Epidermal melanocyte (primary cell): Measurements from ENCODE around the gene TYSND1.
"Not testable (repeated sequence)": the region's sequence is repeated elsewhere in the genome, so short reads cannot be mapped to it uniquely, and the experiment has no call there.

Experiments
- DNase-seq: peaks from one replicate; pipeline ENCODE4 v3.0.0; 2011; ENCODE audit warnings: low spot score; ENCODE audit not compliant: insufficient read length

Gene TYSND1

GRCh38 chr10:70135684-70136083 is 10.8 kb downstream of the TYSND1 start:
- no peak for DNase-seq

GRCh38 chr10:70135046-70135445 is 11.5 kb downstream of the TYSND1 start:
- no peak for DNase-seq

- peak; percentile 78 for DNase-seq
Measured at GRCh38 chr10:70132098-70133029, 14.1 kb downstream of the TYSND1 start, which contains the start of gene AIFM2. TSS of gene AIFM2 (minus strand) at chr10:70132825. CDS start at chr10:70124084, 8,741 bp downstream.

DNA sequence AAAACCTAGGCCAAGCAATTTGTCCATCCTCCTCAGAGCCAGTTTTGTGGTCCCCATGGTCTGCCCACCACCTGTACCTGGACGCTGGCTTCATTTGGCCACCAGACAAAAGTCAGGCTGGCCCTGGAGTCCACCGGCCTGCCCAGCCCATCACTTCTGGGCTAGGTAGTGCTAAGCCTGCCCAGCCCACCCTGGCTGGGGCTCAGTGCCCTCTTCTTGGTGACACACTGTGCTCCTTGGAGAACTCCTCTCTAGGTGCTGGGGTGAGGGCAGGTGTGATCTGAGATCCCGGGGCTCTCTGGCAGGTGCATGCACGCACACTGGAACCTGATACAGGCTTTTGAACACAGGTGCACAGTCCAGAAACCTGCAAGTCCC is 15.0 kb downstream of the TYSND1 start:
- no peak for DNase-seq

DNA sequence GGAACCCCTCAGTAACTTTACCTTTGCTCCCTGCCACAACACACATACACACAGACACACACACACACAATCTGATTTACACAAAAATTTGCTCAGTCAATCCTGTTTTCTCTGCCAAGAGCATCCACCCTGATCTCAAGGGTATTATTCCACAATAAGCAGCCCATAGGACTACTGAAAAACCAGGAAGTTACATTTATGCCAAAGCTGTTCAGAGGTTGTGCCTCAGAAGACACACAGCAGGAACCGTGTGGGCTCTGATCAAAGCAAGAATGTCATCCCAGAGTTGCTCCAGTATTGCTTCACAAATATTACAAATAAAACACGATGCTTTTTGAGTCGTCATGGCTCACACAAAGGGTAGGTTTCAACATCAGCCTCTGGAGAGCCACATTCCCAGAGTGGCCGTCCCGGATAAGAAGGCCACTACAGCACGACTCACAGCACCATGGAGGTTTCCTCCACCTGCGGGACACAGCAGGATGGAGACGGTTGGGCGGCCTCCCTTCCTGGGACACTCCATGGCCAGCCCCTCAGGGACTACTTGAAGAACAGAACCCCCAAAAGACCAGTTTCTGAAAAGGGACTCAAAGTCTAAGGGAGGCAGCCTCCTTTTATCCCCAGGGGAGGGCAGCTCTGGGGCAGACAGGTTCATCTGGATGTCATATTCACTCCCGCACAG is 15.5 kb downstream of the TYSND1 start:
- no peak for DNase-seq

GRCh38 chr10:70126700-70127395 is 19.7 kb downstream of the TYSND1 start:
- DNase-seq = no peak

GRCh38 chr10:70125918-70126552 is 20.5 kb downstream of the TYSND1 start:
- DNase-seq = no peak

- DNase-seq = no peak
Measured at GRCh38 chr10:70124918-70125317, 21.6 kb downstream of the TYSND1 start.

DNA sequence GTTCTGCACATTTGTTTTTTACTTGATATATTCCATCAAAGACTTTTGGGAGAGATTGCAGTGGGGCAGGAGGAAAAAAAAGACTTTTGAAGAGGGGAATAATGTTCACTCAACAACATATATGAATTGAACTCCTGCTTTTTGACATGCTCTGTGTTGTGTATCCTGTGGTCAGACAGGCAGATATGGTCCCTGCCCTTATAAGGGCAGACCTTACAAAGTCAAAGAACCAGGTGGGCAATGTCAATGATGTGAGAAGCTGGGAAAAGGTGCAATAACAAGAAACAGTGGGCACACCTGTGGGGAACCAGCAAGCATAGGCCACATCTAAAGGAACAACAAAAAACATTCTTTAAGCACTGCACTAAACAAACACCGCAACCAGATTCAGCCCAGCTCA is 22.1 kb downstream of the TYSND1 start:
- no peak for DNase-seq

DNA sequence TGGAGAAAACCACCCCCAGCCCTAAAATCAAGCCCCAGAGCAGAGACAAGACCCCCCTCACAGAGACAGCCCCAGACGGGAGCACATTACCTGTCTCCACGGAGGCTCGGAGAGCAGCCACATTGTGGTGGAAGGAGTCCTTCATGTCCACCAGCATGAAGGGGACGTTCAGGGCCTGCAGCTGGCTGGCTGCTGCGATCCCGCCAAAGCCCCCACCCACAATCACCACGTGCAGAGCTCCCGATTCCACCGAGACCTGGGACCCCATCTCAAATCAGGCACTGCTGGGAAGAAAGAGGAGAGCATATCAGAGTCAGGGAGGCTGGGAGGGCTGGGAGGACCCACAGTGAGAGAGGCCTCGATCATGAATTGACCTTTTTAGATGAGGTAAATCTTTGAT is 22.7 kb downstream of the TYSND1 start:
- no peak for DNase-seq

DNA sequence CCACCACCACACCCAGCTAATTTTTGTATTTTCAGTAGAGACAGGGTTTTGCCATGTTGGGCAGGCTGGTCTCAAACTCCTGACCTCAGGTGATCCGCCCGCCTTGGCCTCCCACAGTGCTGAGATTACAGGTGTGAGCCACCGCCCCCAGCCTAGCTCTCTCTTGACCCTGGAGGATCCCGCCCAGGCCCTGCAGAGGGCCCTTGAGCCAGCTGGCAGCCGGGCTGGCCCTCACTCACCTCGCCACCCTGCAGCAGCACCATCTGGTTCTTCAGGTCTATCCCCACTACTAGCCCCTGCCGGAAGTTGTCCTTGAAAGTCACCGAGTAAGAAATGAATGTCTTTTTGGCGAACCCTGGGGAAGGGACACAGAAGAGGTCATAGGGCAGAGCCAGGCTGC is 23.3 kb downstream of the TYSND1 start:
- DNase-seq = not testable (repeated sequence)

DNA sequence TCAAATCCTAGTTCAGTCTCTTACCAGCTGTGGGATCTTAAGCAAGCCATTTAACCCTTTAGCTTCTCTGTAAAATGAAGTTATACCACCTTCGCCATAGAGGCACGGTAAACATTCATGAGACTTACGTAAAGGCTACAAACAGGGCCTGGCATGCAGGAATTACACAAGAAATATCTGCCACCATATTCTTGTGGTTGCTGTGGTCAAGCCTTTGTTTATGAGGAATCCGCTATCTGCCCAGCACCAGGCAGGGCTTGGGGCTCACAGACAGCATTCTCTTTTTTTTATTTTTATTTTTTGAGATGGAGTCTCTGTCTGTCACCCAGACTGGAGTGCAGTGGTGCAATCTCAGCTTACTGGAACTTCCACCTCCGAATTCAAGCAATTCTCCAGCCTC is 23.8 kb downstream of the TYSND1 start:
- no peak for DNase-seq

GRCh38 chr10:70121281-70121949 is 25.1 kb downstream of the TYSND1 start:
- DNase-seq = no peak

DNA sequence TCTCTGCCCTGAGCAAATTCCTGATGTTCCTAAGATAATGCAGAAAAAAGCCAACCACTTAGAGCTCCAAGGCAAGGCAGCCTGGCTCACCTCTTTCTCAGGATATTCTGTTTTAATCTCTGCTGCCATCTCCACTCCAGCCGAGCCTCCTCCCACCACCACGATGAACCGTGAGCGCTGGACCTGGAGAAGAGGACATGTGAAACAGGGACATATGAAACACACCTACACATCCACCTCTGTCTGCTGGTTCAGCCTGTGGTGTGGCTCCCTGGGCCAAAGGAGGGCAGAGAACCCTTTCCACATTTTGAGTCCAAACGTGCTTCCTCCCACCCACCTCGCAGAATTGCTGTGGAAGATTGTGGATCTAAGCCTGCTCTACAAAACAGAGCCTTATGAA is 26.1 kb downstream of the TYSND1 start:
- no peak for DNase-seq

GRCh38 chr10:70119623-70120022 is 26.9 kb downstream of the TYSND1 start:
- no peak for DNase-seq

DNA sequence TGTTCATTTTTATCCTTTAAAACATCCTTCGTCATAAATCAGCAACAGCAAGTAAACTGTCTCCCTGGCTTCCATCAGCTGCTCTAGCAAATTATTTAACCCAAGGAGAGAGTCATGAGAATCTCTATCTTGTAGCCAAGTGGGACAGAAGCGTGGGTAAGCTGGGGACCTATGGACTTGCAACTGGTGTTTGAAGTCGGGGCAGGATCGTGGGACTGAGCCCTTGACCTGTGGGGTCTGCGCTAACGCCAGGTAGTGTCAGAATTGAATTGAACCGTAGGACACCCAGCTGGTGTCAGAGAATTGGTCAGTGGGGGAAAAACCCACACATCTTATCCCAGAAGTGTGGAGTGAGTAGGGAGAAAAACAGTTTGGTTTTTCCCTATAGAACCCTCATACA is 27.3 kb downstream of the TYSND1 start:
- no peak for DNase-seq

- no peak for DNase-seq
Measured at GRCh38 chr10:70118196-70118595, 28.3 kb downstream of the TYSND1 start.

- DNase-seq = no peak
Measured at GRCh38 chr10:70117646-70118045, 28.9 kb downstream of the TYSND1 start.

DNA sequence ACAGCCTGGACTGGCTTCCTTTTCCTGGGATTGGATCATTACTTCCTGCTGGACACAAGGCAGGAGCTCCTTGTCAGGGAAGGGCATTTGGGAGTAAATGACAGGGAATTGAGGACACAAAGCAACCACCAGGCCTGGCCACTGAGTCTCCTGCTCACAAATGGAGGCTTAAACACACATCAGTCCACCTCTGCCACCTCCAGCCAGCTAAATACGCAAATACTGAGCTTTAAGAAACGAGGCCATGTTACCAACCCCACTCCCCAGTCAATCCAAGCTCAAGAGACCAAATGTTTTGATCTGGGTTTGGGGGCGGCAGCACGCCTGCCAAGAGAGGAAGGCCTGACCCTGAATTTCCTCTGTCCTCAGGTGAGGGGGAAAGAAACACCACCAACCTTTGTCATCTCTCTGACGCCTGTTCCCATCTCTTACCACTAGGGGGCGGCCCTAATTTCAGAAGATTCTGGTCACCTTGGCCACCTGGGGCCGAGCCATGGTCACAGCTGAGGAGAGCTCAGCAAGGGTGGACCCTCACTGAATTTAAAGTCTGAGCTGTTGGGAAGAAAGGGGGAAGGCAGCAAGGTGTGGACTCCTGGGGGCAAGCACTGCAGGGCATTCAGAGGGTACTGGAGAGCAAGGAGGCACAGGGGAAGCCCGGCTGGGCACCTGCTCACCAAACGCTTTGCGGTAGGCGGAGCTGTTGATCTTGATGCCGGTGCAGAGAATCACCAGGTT is 30.4 kb downstream of the TYSND1 start:
- no peak for DNase-seq

DNA sequence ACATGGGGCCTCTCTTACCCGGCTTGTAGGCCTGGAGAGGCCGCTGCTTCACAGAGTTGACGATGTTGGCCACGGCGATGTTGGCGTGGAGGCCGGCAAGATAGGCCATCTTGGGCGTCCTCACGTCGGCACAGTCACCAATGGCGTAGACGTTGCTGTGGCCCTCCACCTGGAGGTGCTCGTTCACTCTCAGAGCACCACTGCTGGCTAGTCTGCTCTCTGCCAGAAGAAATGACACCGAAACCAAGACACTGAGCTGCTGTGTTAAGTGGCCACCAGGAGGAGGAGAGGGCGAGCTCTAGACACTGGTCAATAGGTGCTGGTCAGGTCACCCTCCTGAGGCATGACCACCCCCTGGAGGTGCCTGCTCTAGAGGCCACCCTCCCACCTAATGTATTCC is 31.6 kb downstream of the TYSND1 start:
- no peak for DNase-seq
